ENCODE data around the gene NOS2. TPM values are rescaled to one million over a fixed set of nuclear protein-coding genes. Genes with fewer than 3 reads are reported as not detected.

NOS2 gene
- polyA plus RNA-seq, 1 experiment = 0.02 TPM

DNA sequence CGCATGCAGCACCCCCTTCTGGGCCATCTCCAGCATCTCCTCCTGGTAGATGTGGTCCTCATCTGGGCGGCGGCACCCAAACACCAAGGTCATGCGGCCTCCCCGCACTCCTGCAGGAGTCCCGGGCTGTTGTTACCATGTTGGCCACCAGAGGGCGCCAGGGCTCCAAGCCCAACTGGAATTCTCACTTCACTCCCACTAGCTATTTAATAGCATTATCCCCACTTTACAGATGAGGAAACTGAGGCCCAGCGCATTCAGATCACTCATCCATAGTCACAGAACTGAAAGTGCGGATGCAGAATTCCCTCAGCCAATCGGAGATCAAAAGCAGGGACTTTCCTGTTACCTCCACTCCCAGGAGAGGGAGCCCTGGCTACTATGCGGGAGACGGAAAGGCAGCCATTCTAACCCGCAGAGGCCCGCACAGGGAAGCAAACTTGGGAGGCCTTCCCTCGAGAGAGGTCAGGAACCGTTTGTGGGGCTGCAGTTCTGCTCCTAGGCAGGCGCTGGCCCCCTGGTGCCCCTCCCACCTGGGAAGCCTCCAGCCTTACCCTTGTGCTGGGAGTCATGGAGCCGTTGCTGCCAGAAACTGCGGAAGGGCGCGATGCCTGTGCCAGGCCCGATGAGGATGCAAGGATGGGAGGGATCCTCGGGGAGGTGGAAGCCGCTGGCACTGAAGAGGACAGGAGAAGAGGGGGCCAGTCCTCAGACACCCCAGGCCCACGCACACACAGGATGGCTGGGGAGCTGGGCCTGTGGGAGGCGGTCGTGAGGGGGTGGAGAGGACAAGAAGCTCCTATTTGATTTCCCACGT, 40.1 kb downstream of the NOS2 start:
- Histone ChIP-seq H3K27me3 (ENCODE audit: control insufficient read depth, insufficient read depth, low read length) (no peaks in the 10 kb centered on the region; the same call in 1 of the 2 replicates), H3K36me3 (ENCODE audit: control insufficient read depth, insufficient read depth, low read length) (no peaks in the 10 kb centered on the region), H3K4me3 (ENCODE audit: low read depth, low read length) (no peak overlapping the region)
- TF ChIP-seq, protein P1, sequence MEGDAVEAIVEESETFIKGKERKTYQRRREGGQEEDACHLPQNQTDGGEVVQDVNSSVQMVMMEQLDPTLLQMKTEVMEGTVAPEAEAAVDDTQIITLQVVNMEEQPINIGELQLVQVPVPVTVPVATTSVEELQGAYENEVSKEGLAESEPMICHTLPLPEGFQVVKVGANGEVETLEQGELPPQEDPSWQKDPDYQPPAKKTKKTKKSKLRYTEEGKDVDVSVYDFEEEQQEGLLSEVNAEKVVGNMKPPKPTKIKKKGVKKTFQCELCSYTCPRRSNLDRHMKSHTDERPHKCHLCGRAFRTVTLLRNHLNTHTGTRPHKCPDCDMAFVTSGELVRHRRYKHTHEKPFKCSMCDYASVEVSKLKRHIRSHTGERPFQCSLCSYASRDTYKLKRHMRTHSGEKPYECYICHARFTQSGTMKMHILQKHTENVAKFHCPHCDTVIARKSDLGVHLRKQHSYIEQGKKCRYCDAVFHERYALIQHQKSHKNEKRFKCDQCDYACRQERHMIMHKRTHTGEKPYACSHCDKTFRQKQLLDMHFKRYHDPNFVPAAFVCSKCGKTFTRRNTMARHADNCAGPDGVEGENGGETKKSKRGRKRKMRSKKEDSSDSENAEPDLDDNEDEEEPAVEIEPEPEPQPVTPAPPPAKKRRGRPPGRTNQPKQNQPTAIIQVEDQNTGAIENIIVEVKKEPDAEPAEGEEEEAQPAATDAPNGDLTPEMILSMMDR (IDR thresholded peaks at IDR 0.05; ENCODE audit: insufficient read depth, low read depth, low read length) = peak; percentile 82
- no peak for DNase-seq (ENCODE audit: low read depth)
- ChIA-PET CTCF (interaction anchor here (0.6 to 9.1 kb wide), 30 partner anchors 10 to 491 kb away, joined by 3 to 147 read pairs (median 4); partner anchors contain the start of gene NOS2), POLR2A (no interaction called here)

GRCh38 chr17:27759528-27759927, 40.8 kb downstream of the NOS2 start:
- TF ChIP-seq, protein P1 (IDR thresholded peaks at IDR 0.05; ENCODE audit: insufficient read depth, low read depth, low read length) = no peak
- no peaks in the 10 kb centered on the region; the same call in 1 of the 2 replicates for H3K27me3 ChIP-seq (ENCODE audit: control insufficient read depth, insufficient read depth, low read length)
- DNase-seq (ENCODE audit: low read depth) = no peak
- H3K4me3 ChIP-seq (ENCODE audit: low read depth, low read length) = no peak overlapping the region
- no peaks in the 10 kb centered on the region for H3K36me3 ChIP-seq (ENCODE audit: control insufficient read depth, insufficient read depth, low read length)
- CTCF ChIA-PET = interaction anchor here (0.6 to 9.1 kb wide), 24 partner anchors 10 to 492 kb away, joined by 3 to 147 read pairs (median 4); no protein-coding TSS in a partner anchor
- POLR2A ChIA-PET = no interaction called here

DNA sequence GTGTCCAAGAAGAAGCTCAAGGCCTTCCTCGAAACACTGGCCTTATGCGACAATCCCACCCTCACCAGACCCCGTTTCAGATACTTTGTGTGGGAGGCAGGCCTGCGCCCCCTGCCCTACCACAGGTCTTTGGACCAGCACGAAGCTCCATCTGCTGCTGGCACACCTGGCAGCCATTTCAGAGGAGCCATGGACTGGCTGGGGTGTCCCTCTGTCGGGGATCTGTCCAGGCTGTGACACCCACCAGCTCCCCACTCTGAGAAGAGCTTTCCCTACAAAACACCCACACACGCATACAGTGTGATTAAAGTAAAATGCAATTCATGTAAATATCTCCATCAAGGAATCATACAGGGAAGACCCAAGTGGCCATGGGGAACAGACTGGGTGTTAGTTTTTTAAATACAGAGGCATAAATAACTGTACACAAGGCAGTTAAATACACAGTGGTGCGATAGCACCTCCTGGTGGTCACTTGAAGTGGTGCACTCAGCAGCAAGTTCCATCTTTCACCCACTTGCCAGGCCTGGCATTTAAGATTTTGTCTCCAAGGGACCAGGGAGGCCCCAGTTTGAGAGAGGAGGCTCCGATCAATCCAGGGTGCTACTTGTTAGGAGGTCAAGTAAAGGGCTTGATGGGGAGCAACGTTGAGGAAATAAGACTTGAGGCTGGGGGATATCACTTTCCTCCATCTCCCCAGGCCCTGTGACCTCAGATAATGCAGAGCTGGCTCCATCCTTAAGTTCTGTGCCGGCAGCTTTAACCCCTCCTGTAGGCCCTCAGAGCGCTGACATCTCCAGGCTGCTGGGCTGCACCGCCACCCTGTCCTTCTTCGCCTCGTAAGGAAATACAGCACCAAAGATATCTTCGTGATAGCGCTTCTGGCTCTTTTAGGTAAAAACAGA, 43.6 kb downstream of the NOS2 start:
- H3K36me3 ChIP-seq (ENCODE audit: control insufficient read depth, insufficient read depth, low read length) = no peaks in the 10 kb centered on the region
- POLR2A ChIA-PET = no interaction called here

GRCh38 chr17:27755706-27756466, 44.4 kb downstream of the NOS2 start:
- TF ChIP-seq, protein P1 (IDR thresholded peaks at IDR 0.05; ENCODE audit: insufficient read depth, low read depth, low read length) = no peak
- no peaks in the 10 kb centered on the region for H3K27me3 ChIP-seq (ENCODE audit: control insufficient read depth, insufficient read depth, low read length)
- CTCF ChIA-PET = interaction anchor here (0.6 to 9.1 kb wide), 27 partner anchors 9 to 556 kb away, joined by 3 to 147 read pairs (median 4); no protein-coding TSS in a partner anchor
- no peak overlapping the region for H3K4me3 ChIP-seq (ENCODE audit: low read depth, low read length)
- no peak for DNase-seq (ENCODE audit: low read depth)
- no peaks in the 10 kb centered on the region for H3K36me3 ChIP-seq (ENCODE audit: control insufficient read depth, insufficient read depth, low read length)
- POLR2A ChIA-PET = no interaction called here

More for the DNA sequence above, 43.6 kb downstream of the NOS2 start:
- H3K27me3 ChIP-seq (ENCODE audit: control insufficient read depth, insufficient read depth, low read length) = no peaks in the 10 kb centered on the region
- CTCF ChIA-PET = interaction anchor here (0.6 to 9.1 kb wide), 31 partner anchors 9 to 557 kb away, joined by 3 to 147 read pairs (median 4); no protein-coding TSS in a partner anchor
- H3K4me3 ChIP-seq (ENCODE audit: low read depth, low read length) = no peak overlapping the region
- TF ChIP-seq, protein P1 (IDR thresholded peaks at IDR 0.05; ENCODE audit: insufficient read depth, low read depth, low read length) = peak; percentile 77
- DNase-seq (ENCODE audit: low read depth) = no peak
